ENCODE measurements around the gene SLC6A19.
"Not testable (repeated sequence)": the region's sequence is repeated elsewhere in the genome, so short reads cannot be mapped to it uniquely, and the experiment has no call there.

The SLC6A19 gene

GRCh38 chr5:1224631-1225030 is 23.2 kb downstream of the SLC6A19 start:
- TF ChIP-seq CTCF (IDR thresholded peaks at IDR 0.05; ENCODE audit: low read depth, low read length) = no peak
- no peak for DNase-seq (ENCODE audit: low read depth, low spot score)
- no peak overlapping the region for H3K4me3 ChIP-seq (ENCODE audit: low read depth, low read length)
- in situ Hi-C loops (cut with HindIII; ENCODE audit: low sequenced_read_pairs) = no loop called here

GRCh38 chr5:1225081-1225480 is 23.7 kb downstream of the SLC6A19 start, which contains the start of gene SLC6A18:
SLC6A18 (plus strand) TSS chr5:1225381; CDS start chr5:1225478, 97 bp downstream.
- no peak within 1 kb of the TSS for H3K4me3 ChIP-seq (ENCODE audit: low read depth, low read length)
- DNase-seq (ENCODE audit: low read depth, low spot score) = no peak
- in situ Hi-C loops (cut with HindIII; ENCODE audit: low sequenced_read_pairs) = no loop called here
- no peak for TF ChIP-seq CTCF (IDR thresholded peaks at IDR 0.05; ENCODE audit: low read depth, low read length)

- no peak for DNase-seq (ENCODE audit: low read depth, low spot score)
- TF ChIP-seq CTCF (IDR thresholded peaks at IDR 0.05; ENCODE audit: low read depth, low read length) = no peak
- in situ Hi-C loops (cut with HindIII; ENCODE audit: low sequenced_read_pairs) = no loop called here
- H3K4me3 ChIP-seq (ENCODE audit: low read depth, low read length) = no peak overlapping the region
Observed at GRCh38 chr5:1226231-1226630, 24.8 kb downstream of the SLC6A19 start.

- no peak for DNase-seq (ENCODE audit: low read depth, low spot score)
- in situ Hi-C loops (cut with HindIII; ENCODE audit: low sequenced_read_pairs) = no loop called here
- TF ChIP-seq CTCF (IDR thresholded peaks at IDR 0.05; ENCODE audit: low read depth, low read length) = no peak
- no peak overlapping the region for H3K4me3 ChIP-seq (ENCODE audit: low read depth, low read length)
Observed at GRCh38 chr5:1226839-1227581, 25.6 kb downstream of the SLC6A19 start.

- in situ Hi-C loops (cut with HindIII; ENCODE audit: low sequenced_read_pairs) = no loop called here
- no peak for TF ChIP-seq CTCF (IDR thresholded peaks at IDR 0.05; ENCODE audit: low read depth, low read length)
- DNase-seq (ENCODE audit: low read depth, low spot score) = no peak
- no peak overlapping the region for H3K4me3 ChIP-seq (ENCODE audit: low read depth, low read length)
Observed at GRCh38 chr5:1227667-1228066, 26.3 kb downstream of the SLC6A19 start.

GRCh38 chr5:1228120-1228519 is 26.7 kb downstream of the SLC6A19 start:
- no peak for DNase-seq (ENCODE audit: low read depth, low spot score)
- no peak for TF ChIP-seq CTCF (IDR thresholded peaks at IDR 0.05; ENCODE audit: low read depth, low read length)
- no peak overlapping the region for H3K4me3 ChIP-seq (ENCODE audit: low read depth, low read length)
- in situ Hi-C loops (cut with HindIII; ENCODE audit: low sequenced_read_pairs) = no loop called here

GRCh38 chr5:1229023-1229422 is 27.6 kb downstream of the SLC6A19 start:
- H3K4me3 ChIP-seq (ENCODE audit: low read depth, low read length); DNase-seq (ENCODE audit: low read depth, low spot score); in situ Hi-C loops (cut with HindIII; ENCODE audit: low sequenced_read_pairs): not testable (repeated sequence)

Data from astrocyte of the spinal cord (primary cell).